GM18870 (cell line): ENCODE data around the gene KIR2DL1.
"Not testable (repeated sequence)": the region's sequence is repeated elsewhere in the genome, so short reads cannot be mapped to it uniquely, and the experiment has no call there.

Source experiments
- ATAC-seq: cut with Tn5 transposase; IDR thresholded peaks from one replicate; pipeline ENCODE4 v1.9.1; 2021; ENCODE audit warnings: moderate library complexity; ENCODE audit not compliant: unreplicated experiment

KIR2DL1 gene

GRCh38 chr19:54769646-54770045 is at the start of gene KIR2DL1:
Gene KIR2DL1 (plus strand): TSS chr19:54769793. CDS start chr19:54769851, 58 bp downstream.
- ATAC-seq = not testable (repeated sequence)

DNA sequence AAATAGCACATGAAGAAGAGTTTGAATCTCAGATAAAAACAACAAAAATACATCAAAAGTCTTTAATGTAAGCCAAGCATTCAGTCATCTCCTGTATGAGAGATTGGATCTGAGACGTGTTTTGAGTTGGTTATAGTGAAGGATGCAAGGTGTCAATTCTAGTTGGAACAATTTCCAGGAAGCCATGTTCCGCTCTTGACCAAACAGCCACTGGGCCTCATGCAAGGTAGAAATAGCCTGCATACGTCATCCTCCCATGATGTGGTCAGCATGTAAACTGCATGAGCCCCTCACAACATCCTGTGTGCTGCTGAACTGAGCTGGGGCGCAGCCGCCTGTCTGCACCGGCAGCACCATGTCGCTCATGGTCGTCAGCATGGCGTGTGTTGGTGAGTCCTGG is 45.5 kb upstream of the KIR2DL1 start, which contains the start of gene KIR3DL3:
TSS of gene KIR3DL3 (plus strand) at position 301 of the 400 bp plus-strand sequence. CDS start at position 356, 55 bp downstream.
- no peak for ATAC-seq

DNA sequence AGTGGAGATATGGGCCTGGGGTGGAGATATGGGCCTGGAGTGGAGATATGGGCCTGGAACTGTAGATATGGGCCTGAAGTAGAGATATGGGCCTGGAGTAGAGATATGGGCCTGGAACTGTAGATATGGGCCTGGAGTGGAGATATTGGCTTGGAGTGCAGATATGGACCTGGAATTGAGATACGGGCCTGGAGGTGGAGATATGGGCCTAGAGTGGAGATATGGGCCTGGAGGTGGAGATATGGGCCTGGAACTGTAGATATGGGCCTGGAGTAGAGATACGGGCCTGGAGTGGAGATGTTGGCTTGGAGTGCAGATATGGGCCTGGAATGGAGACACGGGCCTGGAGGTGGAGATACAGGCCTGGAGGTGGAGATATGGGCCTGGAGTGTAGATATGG is 44.9 kb upstream of the KIR2DL1 start:
- no peak for ATAC-seq

- no peak for ATAC-seq
Observed at GRCh38 chr19:54725321-54725720, 44.3 kb upstream of the KIR2DL1 start.

DNA sequence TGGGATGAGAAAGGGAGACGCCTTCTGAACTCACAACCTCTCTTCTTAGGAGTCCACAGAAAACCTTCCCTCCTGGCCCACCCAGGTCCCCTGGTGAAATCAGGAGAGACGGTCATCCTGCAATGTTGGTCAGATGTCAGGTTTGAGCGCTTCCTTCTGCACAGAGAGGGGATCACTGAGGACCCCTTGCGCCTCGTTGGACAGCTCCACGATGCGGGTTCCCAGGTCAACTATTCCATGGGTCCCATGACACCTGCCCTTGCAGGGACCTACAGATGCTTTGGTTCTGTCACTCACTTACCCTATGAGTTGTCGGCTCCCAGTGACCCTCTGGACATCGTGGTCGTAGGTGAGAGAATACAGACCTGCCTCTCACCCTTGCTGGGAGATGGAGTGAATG is 42.0 kb upstream of the KIR2DL1 start:
- no peak for ATAC-seq

GRCh38 chr19:54728167-54728566 is 41.4 kb upstream of the KIR2DL1 start:
- ATAC-seq = no peak

GRCh38 chr19:54729416-54730188 is 40.0 kb upstream of the KIR2DL1 start:
- ATAC-seq = no peak

DNA sequence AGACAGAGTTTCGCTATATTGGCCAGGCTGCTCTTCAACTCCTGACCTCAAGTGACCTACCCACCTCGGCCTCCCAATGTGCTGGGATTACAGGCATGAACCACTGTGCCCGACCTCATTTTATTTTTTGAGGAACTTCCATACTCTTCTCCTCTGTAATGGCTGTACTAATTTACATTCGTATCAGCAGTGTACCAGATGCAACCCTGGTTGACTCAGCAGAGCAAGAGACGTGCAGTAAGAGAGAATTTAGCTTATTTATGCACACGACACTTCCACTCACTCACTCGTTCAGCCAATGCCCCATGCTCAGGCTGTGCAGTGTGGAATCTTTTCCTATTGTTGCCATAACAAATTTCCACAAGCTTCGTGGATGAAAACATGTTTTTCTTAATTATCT is 38.4 kb upstream of the KIR2DL1 start:
- no peak for ATAC-seq

DNA sequence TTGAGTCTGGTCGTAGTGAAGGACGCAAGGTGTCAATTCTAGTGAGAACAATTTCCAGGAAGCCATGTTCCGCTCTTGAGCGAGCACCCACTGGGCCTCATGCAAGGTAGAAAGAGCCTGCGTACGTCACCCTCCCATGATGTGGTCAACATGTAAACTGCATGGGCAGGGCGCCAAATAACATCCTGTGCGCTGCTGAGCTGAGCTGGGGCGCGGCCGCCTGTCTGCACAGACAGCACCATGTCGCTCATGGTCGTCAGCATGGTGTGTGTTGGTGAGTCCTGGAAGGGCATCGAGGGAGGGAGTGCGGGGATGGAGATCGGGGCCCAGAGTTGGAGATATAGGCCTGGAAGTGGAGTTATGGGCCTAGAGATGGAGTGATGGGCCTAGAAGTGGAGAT is 31.3 kb upstream of the KIR2DL1 start, which contains the start of gene KIR2DL3:
TSS of gene KIR2DL3 (plus strand) at position 208 of the 400 bp plus-strand sequence. CDS start at position 241, 33 bp downstream.
- ATAC-seq = not testable (repeated sequence)

DNA sequence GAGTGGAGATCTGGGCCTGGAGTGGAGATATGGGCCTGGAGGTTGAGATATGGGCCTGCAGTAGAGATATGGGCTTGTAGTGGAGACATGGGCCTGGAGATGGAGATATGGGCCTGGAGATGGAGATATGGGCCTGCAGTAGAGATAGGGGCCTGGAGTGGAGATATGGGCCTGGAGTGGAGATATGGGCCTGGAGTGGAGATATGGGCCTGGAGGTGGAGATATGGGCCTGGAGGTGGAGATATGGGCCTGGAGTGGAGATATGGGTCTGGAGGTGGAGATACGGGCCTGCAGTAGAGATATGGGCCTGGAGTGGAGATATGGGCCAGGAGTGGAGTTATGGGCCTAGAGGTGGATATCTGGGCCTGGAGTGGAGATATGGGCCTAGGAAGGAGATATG is 30.9 kb upstream of the KIR2DL1 start:
- ATAC-seq = no peak

- ATAC-seq = no peak
Observed at GRCh38 chr19:54739587-54740497, 29.8 kb upstream of the KIR2DL1 start.

DNA sequence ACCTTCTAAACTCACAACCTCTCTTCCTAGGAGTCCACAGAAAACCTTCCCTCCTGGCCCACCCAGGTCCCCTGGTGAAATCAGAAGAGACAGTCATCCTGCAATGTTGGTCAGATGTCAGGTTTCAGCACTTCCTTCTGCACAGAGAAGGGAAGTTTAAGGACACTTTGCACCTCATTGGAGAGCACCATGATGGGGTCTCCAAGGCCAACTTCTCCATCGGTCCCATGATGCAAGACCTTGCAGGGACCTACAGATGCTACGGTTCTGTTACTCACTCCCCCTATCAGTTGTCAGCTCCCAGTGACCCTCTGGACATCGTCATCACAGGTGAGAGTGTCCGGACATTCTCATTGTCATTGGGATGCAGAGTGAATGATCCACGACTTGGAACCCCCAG is 27.6 kb upstream of the KIR2DL1 start:
- ATAC-seq = not testable (repeated sequence)

DNA sequence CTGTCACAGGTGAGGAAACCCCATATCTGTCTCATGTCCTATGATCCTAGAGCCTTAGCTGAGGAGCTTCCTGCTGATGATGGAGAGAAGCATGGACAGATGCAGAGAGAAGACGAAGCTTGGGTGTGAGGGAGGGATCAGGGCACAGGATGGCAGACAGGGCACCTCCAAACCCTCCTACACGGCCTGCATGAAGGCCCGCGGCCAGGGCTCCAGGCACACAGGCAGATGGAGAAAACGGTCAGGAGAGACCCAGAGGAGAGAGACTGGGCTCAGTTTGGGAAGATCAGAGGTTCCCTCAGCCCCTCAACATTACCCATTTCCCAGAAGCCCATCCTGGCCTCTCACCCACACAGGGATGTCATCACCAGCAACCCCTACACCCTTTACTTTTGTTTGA is 25.5 kb upstream of the KIR2DL1 start:
- not testable (repeated sequence) for ATAC-seq

DNA sequence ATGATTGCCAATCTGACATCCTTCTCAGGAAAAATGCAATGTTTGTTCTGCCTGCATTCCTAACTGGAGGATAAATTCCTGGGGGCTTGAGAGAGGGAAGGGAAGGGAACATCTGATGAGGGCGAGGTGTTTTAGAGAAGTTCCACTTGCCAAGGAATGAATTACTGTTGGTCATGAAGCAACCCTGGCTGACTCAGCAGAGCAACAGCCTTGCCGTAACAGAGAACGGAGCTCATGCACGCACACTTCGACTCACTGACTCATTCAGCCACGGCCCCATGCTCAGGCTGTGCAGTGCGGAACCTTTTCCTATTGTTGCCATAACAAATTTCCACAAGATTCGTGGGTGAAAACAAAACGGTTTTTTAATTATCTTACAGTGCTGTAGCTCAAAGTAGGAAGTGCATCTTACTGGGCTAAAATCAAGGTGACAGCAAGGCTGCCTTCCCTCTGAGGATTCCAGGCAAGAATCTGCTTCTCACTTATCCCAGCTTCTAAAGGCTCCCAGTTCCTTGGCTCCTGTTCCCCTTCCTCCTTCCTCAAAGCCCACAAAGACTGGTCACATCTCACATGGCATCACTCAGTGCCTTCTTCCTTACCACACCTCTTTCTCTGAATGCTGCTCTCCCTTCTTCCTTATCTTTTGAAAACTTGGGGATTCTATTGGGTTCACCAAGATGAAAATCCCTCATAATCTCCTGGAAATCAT is 21.8 kb upstream of the KIR2DL1 start:
- ATAC-seq = not testable (repeated sequence)

- not testable (repeated sequence) for ATAC-seq
Observed at GRCh38 chr19:54750276-54750675, 19.3 kb upstream of the KIR2DL1 start.

GRCh38 chr19:54756204-54757110 is 13.1 kb upstream of the KIR2DL1 start:
- not testable (repeated sequence) for ATAC-seq

- ATAC-seq = not testable (repeated sequence)
Observed at GRCh38 chr19:54758577-54758976, 11.0 kb upstream of the KIR2DL1 start.

DNA sequence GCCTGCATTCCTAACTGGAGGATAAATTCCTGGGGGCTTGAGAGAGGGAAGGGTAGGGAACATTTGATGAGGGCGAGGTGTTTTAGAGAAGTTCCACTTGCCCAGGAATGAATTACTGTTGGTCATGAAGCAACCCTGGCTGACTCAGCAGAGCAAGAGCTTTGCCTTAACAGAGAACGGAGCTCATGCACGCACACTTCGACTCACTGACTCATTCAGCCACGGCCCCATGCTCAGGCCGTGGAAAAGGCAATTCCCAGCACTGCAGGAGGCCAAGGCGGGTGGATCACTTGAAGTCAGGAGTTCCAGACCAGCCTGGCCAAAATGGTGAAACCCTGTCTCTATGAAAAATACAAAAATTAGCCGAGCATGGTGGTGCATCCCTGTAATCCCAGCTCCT is 5.4 kb upstream of the KIR2DL1 start:
- not testable (repeated sequence) for ATAC-seq

DNA sequence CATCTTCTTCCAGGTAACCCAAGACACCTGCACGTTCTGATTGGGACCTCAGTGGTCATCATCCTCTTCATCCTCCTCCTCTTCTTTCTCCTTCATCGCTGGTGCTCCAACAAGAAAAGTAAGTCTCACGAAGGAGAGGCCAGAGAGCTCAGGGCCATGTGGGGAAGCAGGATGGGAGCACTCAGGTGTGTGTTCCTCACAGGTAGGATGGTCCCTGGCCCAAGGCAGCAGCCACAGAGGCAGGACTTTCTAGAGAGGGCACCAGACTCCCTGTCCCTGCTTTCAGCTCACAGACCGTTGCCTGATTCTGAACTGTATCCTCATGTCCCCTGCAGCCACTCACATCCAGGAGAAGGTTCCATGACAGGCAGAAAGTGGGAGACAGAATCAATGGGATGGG is 3.1 kb upstream of the KIR2DL1 start:
- ATAC-seq = not testable (repeated sequence)

DNA sequence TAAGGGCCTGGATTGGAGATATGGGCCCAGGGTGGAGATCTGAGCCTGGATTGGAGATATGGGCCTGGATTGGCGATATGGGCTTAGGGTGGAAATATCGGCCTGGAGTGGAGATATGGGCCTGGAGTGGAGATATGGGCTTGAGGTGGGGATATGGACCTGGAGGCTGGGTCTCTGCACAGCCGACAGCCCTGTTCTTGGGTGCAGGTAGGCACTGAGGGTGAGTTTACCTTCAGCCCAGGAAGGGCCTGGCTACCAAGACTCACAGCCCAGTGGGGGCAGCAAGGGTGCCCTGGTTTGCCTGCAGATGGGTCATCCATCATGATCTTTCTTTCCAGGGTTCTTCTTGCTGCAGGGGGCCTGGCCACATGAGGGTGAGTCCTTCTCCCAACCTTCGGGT is 918 bp downstream of the KIR2DL1 start:
- not testable (repeated sequence) for ATAC-seq
